GM13977 (cell line): Measurements from ENCODE around the gene CYCS.
A peak's percentile ranks its signal among the peaks of the same experiment; 100 is the strongest.
"Not testable (repeated sequence)": the region's sequence is repeated elsewhere in the genome, so short reads cannot be mapped to it uniquely, and the experiment has no call there.

Experiments
- DNase-seq: peaks from one replicate; pipeline ENCODE4 v3.0.0; 2012; ENCODE audit warnings: low spot score
- CTCF ChIP-seq: IDR thresholded peaks from 2 replicates; pipeline ENCODE4 v1.5.1; 2012; ENCODE audit warnings: mild to moderate bottlenecking, control low read depth; ENCODE audit not compliant: insufficient read depth; ENCODE audit errors: extremely low read depth, missing control alignments
- in situ Hi-C: fragments of 300-500 bp; cut with MboI; formaldehyde crosslinking; loops from one replicate; pipeline ENCODE4 v1.12.0; 2022; ENCODE audit warnings: low sequenced_read_pairs, low pct_unique_long_range_greater_than_20kb, mixed read lengths, inconsistent platforms; ENCODE audit not compliant: unreplicated experiment

CYCS gene

GRCh38 chr7:25167262-25167843, 42.3 kb upstream of the CYCS start:
- no peak for DNase-seq
- in situ Hi-C loops, result no loop called here

GRCh38 chr7:25159983-25160596, 35.0 kb upstream of the CYCS start:
- TF ChIP-seq CTCF, result peak; percentile 48
- in situ Hi-C loops, result not testable (repeated sequence)
- peak; percentile 49 for DNase-seq

More at GRCh38 chr7:25167262-25167843, 42.3 kb upstream of the CYCS start:
- no peak for TF ChIP-seq CTCF

- in situ Hi-C loops, result no loop called here
- DNase-seq, result no peak
- TF ChIP-seq CTCF, result no peak
Measured at GRCh38 chr7:25158966-25159365, 33.9 kb upstream of the CYCS start.

GRCh38 chr7:25151773-25152172, 26.7 kb upstream of the CYCS start:
- in situ Hi-C loops, result no loop called here
- DNase-seq, result no peak
- no peak for TF ChIP-seq CTCF

- DNase-seq, result no peak
- in situ Hi-C loops, result no loop called here
- no peak for TF ChIP-seq CTCF
Measured at GRCh38 chr7:25149836-25150235, 24.8 kb upstream of the CYCS start.

GRCh38 chr7:25148772-25149575, 23.9 kb upstream of the CYCS start:
- no peak for DNase-seq
- in situ Hi-C loops, result no loop called here
- TF ChIP-seq CTCF, result no peak
